ENCODE measurements around the gene R3HDM2. TPM values are rescaled to one million over a fixed set of nuclear protein-coding genes. Genes with fewer than 3 reads are reported as not detected.
A peak's percentile ranks its signal among the peaks of the same experiment; 100 is the strongest.
"Not testable (repeated sequence)": the region's sequence is repeated elsewhere in the genome, so short reads cannot be mapped to it uniquely, and the experiment has no call there.

The R3HDM2 gene
- total RNA-seq, 1 donor from 2014 or later = 86.8 TPM

DNA sequence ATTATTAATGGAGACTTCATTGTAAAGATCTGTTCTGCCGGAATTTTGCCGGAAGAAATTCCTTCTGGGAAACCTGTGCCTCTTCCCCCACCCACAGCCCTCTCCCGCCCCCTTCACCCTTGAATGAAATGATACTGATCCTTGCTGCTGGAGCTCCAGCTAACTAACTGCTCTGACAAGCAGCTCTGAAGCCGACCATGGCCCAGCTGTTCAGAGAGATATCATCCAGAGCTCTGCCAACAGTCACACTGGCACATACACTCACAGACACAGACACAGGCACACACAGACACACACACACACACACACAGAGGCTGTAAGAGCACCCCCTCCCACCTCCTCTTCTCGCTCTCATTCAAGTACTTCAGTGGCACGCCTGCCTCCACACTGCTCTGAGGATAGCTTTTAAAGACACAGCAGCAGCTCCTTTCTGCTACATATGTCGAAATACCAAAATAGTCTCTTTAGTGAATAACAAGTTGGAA is 88.6 kb downstream of the R3HDM2 start:
- H3K27me3 Mint-ChIP-seq = no peaks in the 10 kb centered on the region
- DNase-seq (ENCODE audit: low spot score, unreplicated experiment) = no peak
- TF ChIP-seq CTCF (IDR thresholded peaks at IDR 0.05; ENCODE audit: unreplicated experiment) = no peak
- H3K4me1 Mint-ChIP-seq (ENCODE audit: low read depth) = peaks cover 21% of the 10 kb centered on the region
- peak overlapping the region; percentile 15 for H3K27ac Mint-ChIP-seq
- no peak overlapping the region for H3K4me3 Mint-ChIP-seq (ENCODE audit: low read depth)
- peaks cover 8% of the 10 kb centered on the region for H3K36me3 Mint-ChIP-seq (ENCODE audit: insufficient read depth)
- H3K9me3 Mint-ChIP-seq (ENCODE audit: low read depth) = no peaks in the 10 kb centered on the region

DNA sequence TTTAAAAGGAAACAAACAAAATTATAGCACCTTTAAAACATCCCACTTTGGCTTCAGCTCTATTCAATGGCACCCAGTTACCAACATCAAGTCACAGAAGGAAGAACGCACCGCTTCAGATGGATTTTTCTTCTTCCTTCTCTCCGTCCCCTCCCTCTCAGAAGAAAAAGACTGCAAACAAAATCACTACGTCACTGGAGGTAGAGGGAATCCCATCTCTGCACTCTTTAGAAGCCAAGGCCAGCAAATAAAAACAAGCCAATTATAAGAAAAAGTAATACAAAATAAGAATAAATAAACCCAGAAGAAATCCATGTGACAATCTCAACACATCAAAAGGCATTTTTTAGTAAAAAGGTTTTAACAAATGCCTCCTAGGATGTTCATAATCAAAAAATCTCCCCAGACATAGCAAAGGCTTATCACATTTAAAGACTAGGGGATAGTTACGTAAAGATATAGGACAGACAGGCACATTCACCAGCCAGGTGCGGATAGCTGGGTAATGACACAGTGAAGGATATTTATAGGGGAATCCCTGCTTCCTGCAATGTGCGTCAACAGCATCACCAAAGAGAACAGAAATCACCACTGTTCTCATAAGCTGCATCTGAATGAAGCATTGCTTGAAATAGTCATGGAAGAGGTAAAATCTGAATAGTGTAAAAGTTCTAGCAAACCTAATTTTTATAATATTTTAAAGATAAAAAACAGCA is 89.4 kb downstream of the R3HDM2 start:
- no peak for TF ChIP-seq CTCF (IDR thresholded peaks at IDR 0.05; ENCODE audit: unreplicated experiment)
- Mint-ChIP-seq H3K9me3 (ENCODE audit: low read depth) (peaks cover under 1% of the 10 kb centered on the region), H3K27me3 (no peaks in the 10 kb centered on the region), H3K4me1 (ENCODE audit: low read depth) (peaks cover 21% of the 10 kb centered on the region), H3K36me3 (ENCODE audit: insufficient read depth) (peaks cover 8% of the 10 kb centered on the region), H3K4me3 (ENCODE audit: low read depth) (no peak overlapping the region), H3K27ac (peak overlapping the region; percentile 33)
- no peak for DNase-seq (ENCODE audit: low spot score, unreplicated experiment)

DNA sequence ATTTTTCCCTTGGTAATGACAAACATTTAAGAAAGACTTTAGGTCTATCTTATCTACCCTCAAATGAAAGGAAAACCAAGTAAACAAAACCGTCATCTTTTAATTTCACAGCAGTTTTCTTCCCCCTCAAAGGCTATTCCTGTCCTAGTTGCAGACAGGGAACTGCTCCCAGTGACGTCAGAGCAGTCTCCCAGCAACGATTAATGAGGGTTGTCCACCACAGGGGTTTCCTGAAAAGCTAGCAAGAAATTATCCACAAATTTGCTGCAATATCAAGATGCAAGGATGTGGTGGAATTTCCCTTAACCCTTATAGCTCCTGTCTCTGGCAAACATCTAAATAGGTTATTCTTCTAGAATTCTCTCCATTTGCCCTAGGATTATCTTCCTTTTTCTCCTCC is 90.7 kb downstream of the R3HDM2 start:
- Mint-ChIP-seq H3K9me3 (ENCODE audit: low read depth) (peaks cover 3% of the 10 kb centered on the region), H3K4me3 (ENCODE audit: low read depth) (no peak overlapping the region), H3K27me3 (no peaks in the 10 kb centered on the region), H3K27ac (peak overlapping the region; percentile 46), H3K4me1 (ENCODE audit: low read depth) (peaks cover 21% of the 10 kb centered on the region), H3K36me3 (ENCODE audit: insufficient read depth) (peaks cover 9% of the 10 kb centered on the region)
- DNase-seq (ENCODE audit: low spot score, unreplicated experiment) = no peak
- TF ChIP-seq CTCF (IDR thresholded peaks at IDR 0.05; ENCODE audit: unreplicated experiment) = no peak

DNA sequence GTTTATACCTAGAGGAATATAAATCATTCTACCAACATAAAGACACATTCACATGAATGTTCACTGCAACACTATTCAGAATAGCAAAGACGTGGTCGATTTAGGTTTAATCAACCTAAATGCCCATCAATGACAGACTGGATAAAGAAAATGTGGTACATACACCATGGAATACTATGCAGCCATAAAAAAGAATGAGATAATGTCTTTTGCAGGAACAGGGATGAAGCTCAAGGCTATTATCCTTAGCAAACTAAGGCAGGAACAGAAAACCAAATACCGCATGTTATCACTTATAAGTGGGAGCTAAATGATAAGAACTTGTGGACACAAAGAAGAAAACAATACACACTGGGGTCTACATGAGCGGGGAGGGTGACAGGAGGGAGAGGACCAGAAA is 94.5 kb downstream of the R3HDM2 start:
- not testable (repeated sequence) for H3K9me3 Mint-ChIP-seq (ENCODE audit: low read depth); H3K4me3 Mint-ChIP-seq (ENCODE audit: low read depth); H3K27ac Mint-ChIP-seq; H3K36me3 Mint-ChIP-seq (ENCODE audit: insufficient read depth); H3K27me3 Mint-ChIP-seq; DNase-seq (ENCODE audit: low spot score, unreplicated experiment)
- H3K4me1 Mint-ChIP-seq (ENCODE audit: low read depth) = peaks cover 12% of the 10 kb centered on the region

DNA sequence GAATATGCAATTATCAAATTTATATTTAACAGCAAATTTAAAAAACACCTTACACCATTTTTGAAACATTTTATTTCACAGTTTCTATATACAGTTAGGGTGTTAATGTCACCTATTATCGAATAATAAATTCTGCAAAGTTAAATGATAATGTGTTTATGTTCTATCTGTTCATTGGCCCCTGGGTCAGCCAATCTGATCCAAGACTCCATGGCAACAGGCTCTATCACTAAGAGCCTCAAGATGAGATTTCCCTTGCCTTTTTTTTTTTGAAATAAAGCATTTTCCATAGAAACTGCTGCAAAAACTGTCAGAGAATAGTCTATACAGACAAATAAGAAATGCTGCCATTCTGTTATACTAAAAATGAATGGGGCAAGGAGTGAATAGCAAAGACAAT is 96.6 kb downstream of the R3HDM2 start:
- Mint-ChIP-seq H3K27ac (no peak overlapping the region), H3K27me3 (no peaks in the 10 kb centered on the region), H3K4me3 (ENCODE audit: low read depth) (no peak overlapping the region), H3K4me1 (ENCODE audit: low read depth) (peaks cover 3% of the 10 kb centered on the region), H3K36me3 (ENCODE audit: insufficient read depth) (peaks cover 16% of the 10 kb centered on the region), H3K9me3 (ENCODE audit: low read depth) (peaks cover 7% of the 10 kb centered on the region)
- no peak for TF ChIP-seq CTCF (IDR thresholded peaks at IDR 0.05; ENCODE audit: unreplicated experiment)
- no peak for DNase-seq (ENCODE audit: low spot score, unreplicated experiment)

Measured in progenitor cell of endocrine pancreas (in vitro differentiated cells).